GM10266 (cell line): Measurements from ENCODE around the gene CCP110.
A peak's percentile ranks its signal among the peaks of the same experiment; 100 is the strongest.

Experiments
- DNase-seq: peaks from one replicate; pipeline ENCODE4 v3.0.0; 2012; ENCODE audit errors: extremely low spot score
- TF ChIP-seq, protein P1 (sequence below): IDR thresholded peaks from 2 replicates; pipeline ENCODE4 v1.5.1; 2012; ENCODE audit warnings: mild to moderate bottlenecking, low read depth; ENCODE audit not compliant: control insufficient read depth, insufficient read depth; ENCODE audit errors: missing control alignments

The CCP110 gene

DNA sequence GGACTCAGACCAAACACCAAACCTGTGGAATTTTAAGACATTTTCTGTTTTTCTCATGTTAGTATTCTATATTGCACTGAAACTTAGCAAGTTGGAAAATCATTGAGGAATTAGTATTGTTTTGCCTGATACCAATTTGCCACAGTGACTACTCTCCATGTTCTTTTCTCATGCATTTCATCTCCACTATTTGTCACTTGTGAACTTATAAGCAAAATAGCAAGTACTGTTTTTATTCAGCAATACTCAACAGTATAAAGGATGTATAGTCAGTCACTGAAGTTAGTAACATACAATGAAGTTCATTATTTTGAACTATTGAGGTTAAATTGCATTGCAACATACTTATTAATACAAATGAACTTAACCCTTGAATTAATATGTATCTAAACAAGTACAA lies 25.9 kb downstream of the CCP110 start:
- TF ChIP-seq, protein P1, sequence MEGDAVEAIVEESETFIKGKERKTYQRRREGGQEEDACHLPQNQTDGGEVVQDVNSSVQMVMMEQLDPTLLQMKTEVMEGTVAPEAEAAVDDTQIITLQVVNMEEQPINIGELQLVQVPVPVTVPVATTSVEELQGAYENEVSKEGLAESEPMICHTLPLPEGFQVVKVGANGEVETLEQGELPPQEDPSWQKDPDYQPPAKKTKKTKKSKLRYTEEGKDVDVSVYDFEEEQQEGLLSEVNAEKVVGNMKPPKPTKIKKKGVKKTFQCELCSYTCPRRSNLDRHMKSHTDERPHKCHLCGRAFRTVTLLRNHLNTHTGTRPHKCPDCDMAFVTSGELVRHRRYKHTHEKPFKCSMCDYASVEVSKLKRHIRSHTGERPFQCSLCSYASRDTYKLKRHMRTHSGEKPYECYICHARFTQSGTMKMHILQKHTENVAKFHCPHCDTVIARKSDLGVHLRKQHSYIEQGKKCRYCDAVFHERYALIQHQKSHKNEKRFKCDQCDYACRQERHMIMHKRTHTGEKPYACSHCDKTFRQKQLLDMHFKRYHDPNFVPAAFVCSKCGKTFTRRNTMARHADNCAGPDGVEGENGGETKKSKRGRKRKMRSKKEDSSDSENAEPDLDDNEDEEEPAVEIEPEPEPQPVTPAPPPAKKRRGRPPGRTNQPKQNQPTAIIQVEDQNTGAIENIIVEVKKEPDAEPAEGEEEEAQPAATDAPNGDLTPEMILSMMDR, result no peak

DNA sequence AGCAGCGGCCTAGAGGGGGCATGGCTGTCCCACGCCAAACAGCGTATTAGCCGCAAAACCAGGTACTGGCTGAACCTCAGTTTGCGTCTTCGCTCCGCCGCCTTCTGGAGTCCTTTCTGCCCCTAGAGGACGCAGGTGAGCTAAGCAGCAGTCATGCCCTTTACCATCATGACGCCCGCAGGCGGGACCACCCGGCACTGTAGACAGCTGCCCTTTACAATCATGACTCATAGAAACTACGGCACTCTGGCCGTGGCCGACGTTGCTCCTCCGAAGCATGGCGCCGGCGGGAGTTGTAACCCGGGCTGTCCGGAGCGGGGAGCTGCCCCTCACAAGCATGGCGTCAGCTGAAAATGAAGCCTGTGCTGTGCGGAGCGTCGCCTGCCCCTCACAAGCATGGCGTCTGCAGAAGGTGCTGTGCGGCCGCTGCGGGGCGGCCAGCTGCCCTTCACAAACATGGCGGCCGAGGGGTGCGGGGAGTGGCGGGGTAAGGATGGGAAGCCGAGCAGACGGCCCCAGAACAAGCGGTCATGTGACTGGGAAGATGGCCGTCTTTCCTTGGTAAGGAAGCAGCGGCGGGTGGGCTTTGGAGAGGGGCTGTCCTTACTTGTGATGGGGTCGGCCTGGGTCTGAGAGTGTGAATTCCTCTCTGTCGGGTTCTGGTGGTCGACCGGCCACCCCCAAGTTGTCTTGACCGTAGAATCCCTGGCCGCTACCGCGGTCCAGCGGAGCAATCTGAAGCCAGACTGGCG lies 31.6 kb downstream of the CCP110 start, which contains the start of gene VPS35L:
VPS35L (plus strand) TSS at position 518 of the 752 bp plus-strand sequence; CDS start at position 545, 27 bp downstream.
- TF ChIP-seq, protein P1, result peak; percentile 72
- DNase-seq, result peak; percentile 85

More for the DNA sequence above, 25.9 kb downstream of the CCP110 start:
- DNase-seq, result no peak

DNA sequence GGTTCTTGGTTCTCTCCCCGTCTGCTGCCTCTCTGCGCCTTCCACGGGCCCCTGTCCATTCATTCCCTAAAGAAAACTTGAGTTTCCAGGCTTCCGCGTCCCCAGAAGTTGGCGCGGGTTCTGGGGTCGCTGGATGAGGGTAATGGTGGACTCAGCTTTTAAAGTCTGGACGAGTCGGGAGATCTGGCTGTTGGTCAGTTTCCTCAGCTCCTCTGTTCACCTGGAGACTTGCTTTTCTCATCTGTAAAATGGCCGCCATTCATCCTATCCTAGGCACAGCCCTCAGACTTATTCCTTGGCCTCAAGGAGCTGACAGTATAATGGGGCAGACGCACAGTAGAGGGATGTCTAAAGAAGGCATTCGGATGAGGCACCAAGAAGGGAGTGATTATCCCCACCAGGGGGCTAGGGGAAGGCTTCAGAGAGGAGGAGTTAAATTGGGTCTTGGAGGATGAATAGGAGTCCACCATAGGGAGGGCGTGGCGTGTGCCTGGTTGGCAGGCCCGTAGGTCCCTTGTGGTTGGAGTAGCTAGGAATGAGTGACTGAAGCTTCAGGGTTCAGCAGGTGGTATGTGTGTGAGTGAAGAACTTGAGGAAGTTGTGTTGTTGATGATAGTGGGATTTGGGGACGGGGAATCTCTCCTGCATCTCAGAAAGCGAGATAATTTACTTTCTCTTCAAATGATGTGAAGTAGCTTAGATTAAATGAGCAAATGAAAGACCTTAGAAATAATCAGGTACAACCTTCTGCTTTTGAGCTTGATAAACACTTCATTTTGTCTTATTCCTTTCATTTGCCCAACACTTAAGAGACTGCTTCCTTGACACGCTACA lies 32.4 kb downstream of the CCP110 start:
- peak; percentile 23 for DNase-seq
- TF ChIP-seq, protein P1, result no peak

DNA sequence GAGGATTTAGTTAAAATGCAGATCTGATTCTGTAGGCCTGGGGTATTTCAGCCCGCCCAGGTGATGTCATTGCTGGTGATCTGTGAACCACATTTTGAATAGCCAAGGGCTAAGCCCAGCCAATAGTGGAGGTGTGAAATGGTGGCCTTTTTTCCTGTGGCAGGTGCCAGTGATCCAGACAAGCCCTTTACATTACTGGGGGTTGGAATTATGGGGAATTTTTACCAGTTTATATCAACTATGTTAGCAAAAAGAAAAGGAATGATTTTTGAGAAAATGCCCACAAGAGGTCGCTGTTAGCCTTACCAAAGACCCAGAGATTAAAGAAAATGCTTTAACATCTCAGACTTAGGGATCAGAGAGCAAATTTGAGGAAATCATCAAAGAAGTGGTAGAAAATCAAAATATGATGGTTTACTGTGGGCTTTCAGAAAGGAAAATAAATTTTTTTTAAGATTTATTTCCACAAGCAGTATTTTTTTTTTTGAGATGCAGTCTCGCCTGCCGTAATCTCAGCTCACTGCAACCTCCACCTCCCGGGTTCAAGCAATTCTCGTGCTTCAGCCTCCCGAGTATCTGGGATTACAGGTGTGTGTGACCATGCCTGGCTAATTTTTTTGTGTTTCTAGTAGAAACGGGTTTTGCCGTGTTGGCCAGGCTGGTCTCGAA lies 35.6 kb downstream of the CCP110 start:
- DNase-seq, result peak; percentile 28
- TF ChIP-seq, protein P1, result peak; percentile 56

DNA sequence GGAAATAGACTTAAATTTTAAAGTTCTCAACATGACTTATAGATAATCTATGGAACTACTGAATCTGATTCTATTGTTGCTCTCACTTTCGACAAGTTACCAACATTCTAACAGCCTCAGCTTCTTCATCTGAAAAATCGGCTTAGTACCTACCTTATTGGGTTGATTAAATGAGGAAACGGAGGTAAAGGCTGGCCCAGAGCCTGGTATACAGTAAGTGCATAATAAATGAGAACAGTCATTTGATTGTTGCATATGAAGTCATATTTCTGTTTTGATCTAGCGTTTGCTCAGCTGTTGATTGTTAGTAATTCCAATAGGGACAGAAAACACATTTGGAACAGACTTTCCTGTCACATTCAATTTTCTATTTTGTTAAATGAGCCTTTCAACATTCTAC lies 36.3 kb downstream of the CCP110 start:
- DNase-seq, result no peak
- TF ChIP-seq, protein P1, result no peak

DNA sequence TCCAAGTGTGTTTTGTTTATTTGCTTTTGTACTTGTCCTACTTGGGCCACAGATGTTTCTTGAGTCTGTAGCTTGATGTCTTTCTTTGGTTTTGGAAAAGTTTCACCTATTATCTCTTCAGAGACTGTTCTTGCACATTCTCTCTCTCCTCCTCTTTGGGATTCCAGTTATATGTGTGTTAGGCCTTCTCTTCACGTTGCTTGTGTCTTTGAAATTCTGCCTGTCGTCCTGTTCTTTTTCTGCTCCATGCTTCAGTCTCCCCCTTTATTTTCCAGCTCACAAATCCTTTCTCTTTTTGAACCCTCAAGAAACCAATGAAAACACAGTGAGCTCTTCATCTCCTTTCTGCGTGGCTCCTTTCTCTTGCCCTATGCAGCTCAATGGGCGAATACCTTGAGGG lies 39.6 kb downstream of the CCP110 start:
- TF ChIP-seq, protein P1, result no peak
- no peak for DNase-seq
